Transverse colon (tissue), 4 donors: ENCODE measurements around the gene ITGB5. TPM values are rescaled to one million over a fixed set of nuclear protein-coding genes. Genes with fewer than 3 reads are reported as not detected.

Source experiments
- DNase-seq: peaks from one replicate; pipeline ENCODE4 v3.0.0-alpha.2; 2019
- H3K27ac ChIP-seq, 4 donors: fragments of 200-600 bp; sonication (generic); 2 replicates each; pipeline ENCODE4 v1.5.1; 2016 to 2018; ENCODE audit warnings: inconsistent platforms in 4 of 4
- H3K27me3 ChIP-seq: fragments of 200-600 bp; sonication (generic); 2 replicates; pipeline ENCODE4 v1.5.1; 2017; ENCODE audit warnings: inconsistent platforms
- H3K36me3 ChIP-seq, 4 donors: fragments of 200-600 bp; sonication (generic); 2 replicates each; pipeline ENCODE4 v1.5.1; 2017 to 2019; ENCODE audit warnings: inconsistent platforms in 4 of 4
- H3K4me1 ChIP-seq, 4 donors: fragments of 200-600 bp; sonication (generic); 2 replicates each; pipeline ENCODE4 v1.5.1; 2017 to 2020; ENCODE audit warnings: inconsistent platforms in 4 of 4
- H3K4me3 ChIP-seq, 4 donors: fragments of 200-600 bp; sonication (generic); 1 replicate in 1 of 4; 2 replicates in 3 of 4; pipeline versions ENCODE4 v1.5.1 to v1.6.1; 2017 to 2019; ENCODE audit warnings: inconsistent platforms in 4 of 4
- H3K9me3 ChIP-seq, 2 donors: fragments of 200-600 bp; sonication (generic); 2 replicates each; pipeline ENCODE4 v1.5.1; 2017 to 2019; ENCODE audit warnings: inconsistent platforms in 2 of 2
- CTCF ChIP-seq, 5 experiments: fragments of 200-600 bp in 3 of 5; fragments of 450-650 bp in 2 of 5; sonication (generic) in 3 of 5; IDR thresholded peaks; 1 replicate in 2 of 5; 2 replicates in 3 of 5; pipeline ENCODE4 v1.5.1; 2016 to 2017; ENCODE audit warnings: antibody characterized with exemption in 5 of 5, inconsistent platforms in 3 of 5, mild to moderate bottlenecking in 2 of 5, moderate library complexity in 1 of 5
- EP300 ChIP-seq: sonication (generic); formaldehyde crosslinking; IDR thresholded peaks from one replicate; pipeline ENCODE4 v1.6.1; 2017; ENCODE audit warnings: antibody characterized with exemption, low read depth
- POLR2A ChIP-seq: fragments of 450-650 bp; IDR thresholded peaks from one replicate; pipeline ENCODE4 v1.6.1; 2016; ENCODE audit warnings: antibody characterized with exemption, mild to moderate bottlenecking, moderate library complexity
- POLR2AphosphoS5 ChIP-seq, 3 donors: sonication (generic); formaldehyde crosslinking; IDR thresholded peaks; one replicate each; pipeline ENCODE4 v1.6.1; 2016; ENCODE audit warnings: antibody characterized with exemption in 3 of 3
- WGBS, 2 donors: methylation state at CpG; one replicate each; pipeline ENCODE4 v1.1.5; 2018; ENCODE audit warnings: low coverage in 1 of 2; 5-methylcytosine and 5-hydroxymethylcytosine counted together
- in situ Hi-C, 4 donors: fragments of 200-750 bp; cut with MboI; loops; one replicate each; pipeline versions ENCODE4 v1.15.0 to v1.15.1; 2017; ENCODE audit warnings: low sequenced_read_pairs in 3 of 4, low pct_ligation_motif_present in 1 of 4, low pct_unique_long_range_greater_than_20kb in 1 of 4
- intact Hi-C: fragments of 100-400 bp; cut with DNase I; formaldehyde crosslinking; loops from one replicate; pipeline ENCODE4 v1.15.1; 2023; ENCODE audit warnings: low total_unique reads
- total RNA-seq, 4 donors: library from RNA; depleted of rRNA; stranded (reverse); fragments of >200 nt; gene quantifications; one replicate each; pipeline ENCODE4 v1.1.0, GENCODE V29; 2016

Gene ITGB5
- total RNA-seq, 4 donors from 2014 or later: 62.8 to 572 (median 105) TPM

GRCh38 chr3:124858275-124858674 is 28.9 kb downstream of the ITGB5 start:
- no peaks in the 10 kb centered on the region for H3K36me3 ChIP-seq
- no peak overlapping the region for H3K4me3 ChIP-seq
- in situ Hi-C loops: no loop called here
- no peaks in the 10 kb centered on the region for H3K27me3 ChIP-seq
- TF ChIP-seq CTCF (IDR thresholded peaks at IDR 0.05): no peak
- TF ChIP-seq POLR2AphosphoS5 (IDR thresholded peaks at IDR 0.05): no peak
- peaks cover 0 to 33% (median 7%) of the 10 kb centered on the region in 4 donors for H3K4me1 ChIP-seq
- peak overlapping the region; percentile 60 to 79 (median 66) for H3K27ac ChIP-seq
- WGBS, 2 donors: 56 to 60% methylated on average over 1 of the region's 1 CpG
- intact Hi-C loops: loop anchor here (5.0 kb wide), 1 partner anchor 144 kb away; no protein-coding TSS in a partner anchor
- no peak for DNase-seq
- H3K9me3 ChIP-seq: no peaks in the 10 kb centered on the region

- H3K4me3 ChIP-seq: no peak overlapping the region
- intact Hi-C loops (loop anchor here (5.0 kb wide), 1 partner anchor 146 kb away; no protein-coding TSS in a partner anchor), in situ Hi-C loops (no loop called here)
- no peaks in the 10 kb centered on the region for H3K36me3 ChIP-seq
- H3K9me3 ChIP-seq: no peaks in the 10 kb centered on the region
- H3K27me3 ChIP-seq: no peaks in the 10 kb centered on the region
- TF ChIP-seq EP300: no peak
- TF ChIP-seq POLR2A: no peak
- no peak for TF ChIP-seq POLR2AphosphoS5 (IDR thresholded peaks at IDR 0.05)
- TF ChIP-seq CTCF (IDR thresholded peaks at IDR 0.05): no peak
- 81 to 96% methylated on average over 2 of the region's 2 CpGs for WGBS, 2 donors
- H3K27ac ChIP-seq: no peak overlapping the region
- H3K4me1 ChIP-seq: peaks cover 0 to 33% (median 6%) of the 10 kb centered on the region in 4 donors
- DNase-seq: no peak
Observed at GRCh38 chr3:124856677-124857076, 30.5 kb downstream of the ITGB5 start.

GRCh38 chr3:124854009-124854408 is 33.2 kb downstream of the ITGB5 start:
- intact Hi-C loops (no loop called here), in situ Hi-C loops (no loop called here)
- 43 to 46% methylated on average over 1 of the region's 1 CpG for WGBS, 2 donors
- H3K9me3 ChIP-seq: no peaks in the 10 kb centered on the region
- DNase-seq: no peak
- no peaks in the 10 kb centered on the region for H3K27me3 ChIP-seq
- H3K36me3 ChIP-seq: no peaks in the 10 kb centered on the region
- no peak overlapping the region for H3K4me3 ChIP-seq
- TF ChIP-seq EP300 (no peak), POLR2A (no peak), POLR2AphosphoS5 (IDR thresholded peaks at IDR 0.05) (no peak), CTCF (IDR thresholded peaks at IDR 0.05) (no peak)
- no peak overlapping the region for H3K27ac ChIP-seq
- peaks cover under 1 to 19% (median 5%) of the 10 kb centered on the region in 4 donors for H3K4me1 ChIP-seq

- TF ChIP-seq POLR2AphosphoS5 (IDR thresholded peaks at IDR 0.05) (no peak), POLR2A (no peak), EP300 (no peak), CTCF (IDR thresholded peaks at IDR 0.05) (no peak)
- Histone ChIP-seq H3K4me1 (peaks cover 0 to 13% (median 3%) of the 10 kb centered on the region in 4 donors), H3K27ac (no peak overlapping the region), H3K27me3 (no peaks in the 10 kb centered on the region), H3K9me3 (no peaks in the 10 kb centered on the region), H3K36me3 (no peaks in the 10 kb centered on the region), H3K4me3 (no peak overlapping the region)
- WGBS, 2 donors: 80 to 83% methylated on average over 1 to 3 of the region's 3 CpGs
- intact Hi-C loops (no loop called here), in situ Hi-C loops (no loop called here)
- DNase-seq: no peak
Observed at GRCh38 chr3:124853446-124853845, 33.7 kb downstream of the ITGB5 start.
